ENCODE results near the gene ECM1.

The ECM1 gene

GRCh38 chr1:150555198-150555970 is 47.5 kb downstream of the ECM1 start:
- H3K36me3 ChIP-seq (replicated peaks in 1 of 2; ENCODE audit: control insufficient read depth in 2 of 2, insufficient read depth in 2 of 2, low read length in 2 of 2) = peaks cover 3 to 4% of the 10 kb centered on the region in 2 donors
- no peak overlapping the region for H2AFZ ChIP-seq (ENCODE audit: low read length)
- no peak overlapping the region for H2BK15ac ChIP-seq (ENCODE audit: low read length)
- peaks cover 0 to 2% (median 0%) of the 10 kb centered on the region in 3 experiments for H3K27me3 ChIP-seq (ENCODE audit: control insufficient read depth in 3 of 3, insufficient read depth in 3 of 3, low read depth in 1 of 3, low read length in 3 of 3)
- no peak overlapping the region for H4K91ac ChIP-seq (ENCODE audit: low read depth, low read length, poor library complexity)
- peak overlapping the region; percentile 81 for H3K4ac ChIP-seq (ENCODE audit: low read length)
- no peak for DNase-seq (ENCODE audit: low spot score)
- H3K9ac ChIP-seq (ENCODE audit: low read depth, low read length, poor library complexity) = no peak overlapping the region
- H3K4me2 ChIP-seq (ENCODE audit: insufficient read depth, low read length, poor library complexity, severe bottlenecking) = no peak overlapping the region
- H3K18ac ChIP-seq (ENCODE audit: low read length) = peak overlapping the region; percentile 15
- no peak overlapping the region for H2BK12ac ChIP-seq (ENCODE audit: low read length)
- peak overlapping the region; percentile 99 for H3K14ac ChIP-seq (ENCODE audit: low read length)
- H4K8ac ChIP-seq (ENCODE audit: low read depth, low read length) = peak overlapping the region; percentile 17
- H3K9me3 ChIP-seq (replicated peaks in 1 of 2; ENCODE audit: control insufficient read depth in 2 of 2, insufficient read depth in 1 of 2, low read depth in 1 of 2, low read length in 2 of 2) = peaks cover 0 to 2% of the 10 kb centered on the region in 2 donors
- whole genome bisulfite sequencing, 2 donors (ENCODE audit: extremely low coverage in 2 of 2, insufficient read length in 2 of 2, insufficient replicate concordance in 1 of 2) = no CpG with 5 or more reads among the region's 19 CpGs
- no peak overlapping the region for H2BK5ac ChIP-seq (ENCODE audit: low read length)
- H3K79me1 ChIP-seq (ENCODE audit: low read depth, low read length) = peaks cover 5% of the 10 kb centered on the region
- peaks cover 12 to 18% of the 10 kb centered on the region in 2 donors for H3K4me1 ChIP-seq (ENCODE audit: control insufficient read depth in 2 of 2, insufficient read depth in 1 of 2, low read depth in 1 of 2, low read length in 2 of 2)
- no peak overlapping the region for H2BK120ac ChIP-seq (ENCODE audit: low read depth, low read length)
- H3K23ac ChIP-seq (ENCODE audit: low read depth, low read length, poor library complexity) = peak overlapping the region; percentile 90
- peak overlapping the region in 1 of 2 donors; percentile 15 for H3K4me3 ChIP-seq (ENCODE audit: low read length in 2 of 2)
- no peak overlapping the region for H3K27ac ChIP-seq (replicated peaks; ENCODE audit: low read length)
- H2AK5ac ChIP-seq (ENCODE audit: low read depth, low read length) = no peak overlapping the region

- Histone ChIP-seq H2BK12ac (ENCODE audit: low read length) (no peak overlapping the region), H3K14ac (ENCODE audit: low read length) (no peak overlapping the region), H3K9me3 (replicated peaks in 1 of 2; ENCODE audit: control insufficient read depth in 2 of 2, insufficient read depth in 1 of 2, low read depth in 1 of 2, low read length in 2 of 2) (peaks cover 0 to 2% of the 10 kb centered on the region in 2 donors), H2AK5ac (ENCODE audit: low read depth, low read length) (no peak overlapping the region), H3K4me3 (ENCODE audit: low read length in 2 of 2) (peak overlapping the region in 1 of 2 donors; percentile 15), H3K79me1 (ENCODE audit: low read depth, low read length) (peaks cover 5% of the 10 kb centered on the region), H2BK5ac (ENCODE audit: low read length) (no peak overlapping the region), H3K27me3 (ENCODE audit: control insufficient read depth in 3 of 3, insufficient read depth in 3 of 3, low read depth in 1 of 3, low read length in 3 of 3) (peaks cover 0 to 2% (median 0%) of the 10 kb centered on the region in 3 experiments), H3K4me1 (ENCODE audit: control insufficient read depth in 2 of 2, insufficient read depth in 1 of 2, low read depth in 1 of 2, low read length in 2 of 2) (peaks cover 14 to 20% of the 10 kb centered on the region in 2 donors), H3K4ac (ENCODE audit: low read length) (no peak overlapping the region), H2BK120ac (ENCODE audit: low read depth, low read length) (no peak overlapping the region), H3K23ac (ENCODE audit: low read depth, low read length, poor library complexity) (peak overlapping the region; percentile 90), H3K27ac (replicated peaks; ENCODE audit: low read length) (no peak overlapping the region), H3K18ac (ENCODE audit: low read length) (peak overlapping the region; percentile 56), H3K36me3 (replicated peaks in 1 of 2; ENCODE audit: control insufficient read depth in 2 of 2, insufficient read depth in 2 of 2, low read length in 2 of 2) (peaks cover 3 to 4% of the 10 kb centered on the region in 2 donors), H4K91ac (ENCODE audit: low read depth, low read length, poor library complexity) (no peak overlapping the region), H2BK15ac (ENCODE audit: low read length) (no peak overlapping the region), H3K4me2 (ENCODE audit: insufficient read depth, low read length, poor library complexity, severe bottlenecking) (no peak overlapping the region), H2AFZ (ENCODE audit: low read length) (no peak overlapping the region), H4K8ac (ENCODE audit: low read depth, low read length) (no peak overlapping the region), H3K9ac (ENCODE audit: low read depth, low read length, poor library complexity) (no peak overlapping the region)
- no peak for DNase-seq (ENCODE audit: low spot score)
- no CpG with 5 or more reads among the region's 26 CpGs for WGBS, 2 donors (ENCODE audit: extremely low coverage in 2 of 2, insufficient read length in 2 of 2, insufficient replicate concordance in 1 of 2)
Measured at GRCh38 chr1:150555971-150556865, 48.3 kb downstream of the ECM1 start.

GRCh38 chr1:150557065-150557600 is 49.2 kb downstream of the ECM1 start:
- peaks cover 3 to 4% of the 10 kb centered on the region in 2 donors for H3K36me3 ChIP-seq (replicated peaks in 1 of 2; ENCODE audit: control insufficient read depth in 2 of 2, insufficient read depth in 2 of 2, low read length in 2 of 2)
- H2BK5ac ChIP-seq (ENCODE audit: low read length) = peak overlapping the region; percentile 6
- H2BK120ac ChIP-seq (ENCODE audit: low read depth, low read length) = no peak overlapping the region
- H2AFZ ChIP-seq (ENCODE audit: low read length) = no peak overlapping the region
- H3K4me2 ChIP-seq (ENCODE audit: insufficient read depth, low read length, poor library complexity, severe bottlenecking) = no peak overlapping the region
- peaks cover 13 to 15% of the 10 kb centered on the region in 2 donors for H3K4me1 ChIP-seq (ENCODE audit: control insufficient read depth in 2 of 2, insufficient read depth in 1 of 2, low read depth in 1 of 2, low read length in 2 of 2)
- H3K27me3 ChIP-seq (ENCODE audit: control insufficient read depth in 3 of 3, insufficient read depth in 3 of 3, low read depth in 1 of 3, low read length in 3 of 3) = no peaks in the 10 kb centered on the region
- no peak overlapping the region for H3K4ac ChIP-seq (ENCODE audit: low read length)
- no peak overlapping the region for H3K9ac ChIP-seq (ENCODE audit: low read depth, low read length, poor library complexity)
- H3K14ac ChIP-seq (ENCODE audit: low read length) = peak overlapping the region; percentile 27
- peak overlapping the region; percentile 47 for H3K23ac ChIP-seq (ENCODE audit: low read depth, low read length, poor library complexity)
- H3K27ac ChIP-seq (replicated peaks; ENCODE audit: low read length) = no peak overlapping the region
- H2BK15ac ChIP-seq (ENCODE audit: low read length) = no peak overlapping the region
- no peak overlapping the region for H2BK12ac ChIP-seq (ENCODE audit: low read length)
- WGBS, 2 donors (ENCODE audit: extremely low coverage in 2 of 2, insufficient read length in 2 of 2, insufficient replicate concordance in 1 of 2) = no CpG with 5 or more reads among the region's 26 CpGs
- peak overlapping the region; percentile 43 for H2AK5ac ChIP-seq (ENCODE audit: low read depth, low read length)
- H3K18ac ChIP-seq (ENCODE audit: low read length) = peak overlapping the region; percentile 65
- H4K8ac ChIP-seq (ENCODE audit: low read depth, low read length) = no peak overlapping the region
- no peak for DNase-seq (ENCODE audit: low spot score)
- H3K79me1 ChIP-seq (ENCODE audit: low read depth, low read length) = peaks cover 5% of the 10 kb centered on the region
- no peak overlapping the region for H4K91ac ChIP-seq (ENCODE audit: low read depth, low read length, poor library complexity)
- H3K9me3 ChIP-seq (replicated peaks in 1 of 2; ENCODE audit: control insufficient read depth in 2 of 2, insufficient read depth in 1 of 2, low read depth in 1 of 2, low read length in 2 of 2) = peaks cover 0 to 2% of the 10 kb centered on the region in 2 donors
- peak overlapping the region in 1 of 2 donors; percentile 17 for H3K4me3 ChIP-seq (ENCODE audit: low read length in 2 of 2)

Measured in neuronal stem cell (in vitro differentiated cells).